Liver (tissue), 9 donors: Measurements from ENCODE around the gene CAPN15. TPM values are rescaled to one million over a fixed set of nuclear protein-coding genes. Genes with fewer than 3 reads are reported as not detected.
A peak's percentile ranks its signal among the peaks of the same experiment; 100 is the strongest.

Source experiments
- DNase-seq: peaks from one replicate; pipeline ENCODE4 v3.0.0-alpha.2; 2017; ENCODE audit warnings: low spot score
- H3K27ac ChIP-seq, 2 donors: one replicate each; pipeline ENCODE4 v1.7.0; 2013; ENCODE audit warnings: inconsistent platforms in 2 of 2, low read length in 2 of 2, control low read depth in 1 of 2, low read depth in 1 of 2, mild to moderate bottlenecking in 1 of 2
- H3K27me3 ChIP-seq, 4 donors: one replicate each; pipeline versions ENCODE4 v1.6.1 to v1.7.0; 2013; ENCODE audit warnings: low read length in 3 of 4, inconsistent platforms in 1 of 4, mild to moderate bottlenecking in 1 of 4, moderate library complexity in 1 of 4; ENCODE audit not compliant: control insufficient read depth in 4 of 4, insufficient read depth in 4 of 4
- H3K36me3 ChIP-seq, 4 donors: one replicate each; pipeline versions ENCODE4 v1.6.1 to v1.7.0; 2013; ENCODE audit warnings: low read length in 3 of 4, mild to moderate bottlenecking in 3 of 4, low read depth in 1 of 4, moderate library complexity in 1 of 4; ENCODE audit not compliant: control insufficient read depth in 4 of 4, insufficient read depth in 3 of 4
- H3K4me1 ChIP-seq, 4 donors: one replicate each; pipeline versions ENCODE4 v1.6.1 to v1.7.0; 2013; ENCODE audit warnings: low read length in 3 of 4, mild to moderate bottlenecking in 3 of 4, moderate library complexity in 1 of 4; ENCODE audit not compliant: control insufficient read depth in 4 of 4, insufficient read depth in 4 of 4
- H3K4me3 ChIP-seq, 3 donors: one replicate each; pipeline versions ENCODE4 v1.6.1 to v1.7.0; 2013; ENCODE audit warnings: low read length in 3 of 3, control low read depth in 1 of 3, low read depth in 1 of 3, mild to moderate bottlenecking in 1 of 3
- H3K9ac ChIP-seq, 2 donors: one replicate each; pipeline ENCODE4 v1.7.0; 2013; ENCODE audit warnings: low read length in 2 of 2, mild to moderate bottlenecking in 2 of 2, moderate library complexity in 2 of 2, control low read depth in 1 of 2, low read depth in 1 of 2
- H3K9me3 ChIP-seq, 4 donors: one replicate each; pipeline versions ENCODE4 v1.6.1 to v1.7.0; 2013; ENCODE audit warnings: low read length in 3 of 4; ENCODE audit not compliant: control insufficient read depth in 4 of 4
- ATF3 ChIP-seq: IDR thresholded peaks from 2 replicates; pipeline ENCODE4 v1.6.1; 2016; ENCODE audit warnings: antibody characterized with exemption
- CTCF ChIP-seq: fragments of 150-350 bp; IDR thresholded peaks from 2 replicates; pipeline ENCODE4 v1.5.1; 2017; ENCODE audit warnings: improper control_type of control experiment, low read depth, low read length; ENCODE audit not compliant: missing input control
- EGR1 ChIP-seq, 2 donors: IDR thresholded peaks; 2 replicates each; pipeline ENCODE4 v1.6.1; 2016 to 2018; ENCODE audit warnings: antibody characterized with exemption in 2 of 2, low read depth in 2 of 2
- FOXA2 ChIP-seq: IDR thresholded peaks from 2 replicates; pipeline ENCODE4 v1.6.1; 2016; ENCODE audit warnings: antibody characterized with exemption
- HNF4A ChIP-seq, 2 donors: conservative IDR thresholded peaks; 2 replicates each; pipeline ENCODE4 v1.6.1; 2016; ENCODE audit warnings: antibody characterized with exemption in 2 of 2, mild to moderate bottlenecking in 2 of 2
- JUND ChIP-seq, 2 donors: IDR thresholded peaks; 2 replicates each; pipeline ENCODE4 v1.6.1; 2016; ENCODE audit warnings: antibody characterized with exemption in 2 of 2
- MAX ChIP-seq: IDR thresholded peaks from 2 replicates; pipeline ENCODE4 v1.6.1; 2016; ENCODE audit warnings: antibody characterized with exemption
- NR2F2 ChIP-seq: IDR thresholded peaks from 2 replicates; pipeline ENCODE4 v1.6.1; 2016; ENCODE audit warnings: antibody characterized with exemption
- REST ChIP-seq: IDR thresholded peaks from 2 replicates; pipeline ENCODE4 v1.6.1; 2016; ENCODE audit warnings: antibody characterized with exemption, mild to moderate bottlenecking
- RXRA ChIP-seq, 2 donors: IDR thresholded peaks; 2 replicates each; pipeline ENCODE4 v1.6.1; 2017 to 2018; ENCODE audit warnings: antibody characterized with exemption in 2 of 2, mild to moderate bottlenecking in 1 of 2
- SP1 ChIP-seq: IDR thresholded peaks from 2 replicates; pipeline ENCODE4 v1.6.1; 2018; ENCODE audit warnings: antibody characterized with exemption, mild to moderate bottlenecking
- TAF1 ChIP-seq: conservative IDR thresholded peaks from 2 replicates; pipeline ENCODE4 v1.6.1; 2016; ENCODE audit warnings: antibody characterized with exemption, mild to moderate bottlenecking
- ZBTB33 ChIP-seq: IDR thresholded peaks from 2 replicates; pipeline ENCODE4 v1.6.1; 2016; ENCODE audit warnings: antibody characterized with exemption
- WGBS: extraction: QIAGEN DNeasy Blood & Tissue Kit; methylation state at CpG from one replicate; pipeline ENCODE4 v1.1.7; 2013; 5-methylcytosine and 5-hydroxymethylcytosine counted together
- polyA plus RNA-seq, 2 donors: library from polyadenylated mRNA; stranded (reverse) in 1 of 2; unstranded in 1 of 2; fragments of 200-250 nt in 1 of 2; fragments of >200 nt in 1 of 2; fragmentation: Nextera tagmentation in 1 of 2; extraction: Ambion mirVana in 1 of 2; gene quantifications; one replicate each; pipeline versions ENCODE4 v1.2.1 to v1.2.3, GENCODE V29; 2013 to 2015
- total RNA-seq, 2 donors: library from RNA; depleted of rRNA; stranded (reverse); fragments of >200 nt; gene quantifications; one replicate each; pipeline ENCODE4 v1.2.3, GENCODE V29; 2014
- donor health status: healthy.
- donor health status: healthy.
- donor health status: healthy.
- donor health status: healthy.
- donor health status: healthy.

The CAPN15 gene
- total and polyA plus RNA-seq, 4 donors: 5.9 to 37.2 (median 21.6) TPM

GRCh38 chr16:589658-590187 is 62.2 kb downstream of the CAPN15 start, which contains the start of gene RAB40C (continued):
- TF ChIP-seq ATF3: no peak
- TF ChIP-seq SP1: peak; percentile 82
- TF ChIP-seq ZBTB33: no peak

GRCh38 chr16:590188-590814 is 62.8 kb downstream of the CAPN15 start:
- no peak for DNase-seq
- H3K27ac ChIP-seq: peak overlapping the region; percentile 89 to 90
- peak overlapping the region; percentile 57 to 81 (median 81) for H3K4me3 ChIP-seq
- peaks cover 26 to 79% (median 70%) of the 10 kb centered on the region in 4 donors for H3K4me1 ChIP-seq
- H3K27me3 ChIP-seq: no peaks in the 10 kb centered on the region
- H3K9ac ChIP-seq: peak overlapping the region; percentile 50 to 52
- TF ChIP-seq ATF3: no peak
- TF ChIP-seq CTCF: no peak
- no peak for TF ChIP-seq TAF1
- TF ChIP-seq NR2F2: no peak
- TF ChIP-seq RXRA (IDR thresholded peaks at IDR 0.05): no peak
- no peak for TF ChIP-seq ZBTB33
- no peak for TF ChIP-seq FOXA2
- TF ChIP-seq SP1: no peak
- no peak for TF ChIP-seq REST
- no peak for TF ChIP-seq JUND (IDR thresholded peaks at IDR 0.05)
- TF ChIP-seq MAX: no peak
- no peak for TF ChIP-seq EGR1 (IDR thresholded peaks at IDR 0.05; ENCODE audit: low read depth in 2 of 2)
- no peak for TF ChIP-seq HNF4A (conservative IDR thresholded peaks at IDR 0.05)
- H3K9me3 ChIP-seq: no peaks in the 10 kb centered on the region
- H3K36me3 ChIP-seq: no peaks in the 10 kb centered on the region
- WGBS: under 1% methylated on average over 71 of the region's 71 CpGs
